Medulla oblongata (tissue), 1 donor: ENCODE data around the gene SMYD1.
"Not testable (repeated sequence)": the region's sequence is repeated elsewhere in the genome, so short reads cannot be mapped to it uniquely, and the experiment has no call there.

ENCODE experiments used
- DNase-seq: peaks from one replicate; pipeline ENCODE4 v3.0.0-alpha.2; 2015; ENCODE audit errors: extremely low spot score

SMYD1 gene

GRCh38 chr2:88067598-88067997, at the start of gene SMYD1:
TSS of gene SMYD1 (plus strand) at chr2:88067825. CDS start at chr2:88067865, 40 bp downstream.
- no peak for DNase-seq

- not testable (repeated sequence) for DNase-seq
Measured at GRCh38 chr2:88018077-88018805, 49.4 kb upstream of the SMYD1 start.

- no peak for DNase-seq
Measured at GRCh38 chr2:88018909-88019308, 48.7 kb upstream of the SMYD1 start.

- DNase-seq: no peak
Measured at GRCh38 chr2:88019985-88020384, 47.6 kb upstream of the SMYD1 start.

GRCh38 chr2:88022669-88022921, 45.0 kb upstream of the SMYD1 start:
- DNase-seq: no peak

- DNase-seq: no peak
Measured at GRCh38 chr2:88024509-88024908, 43.1 kb upstream of the SMYD1 start.

GRCh38 chr2:88027697-88028389, 39.8 kb upstream of the SMYD1 start:
- DNase-seq: peak; percentile 62

GRCh38 chr2:88028931-88029330, 38.7 kb upstream of the SMYD1 start:
- DNase-seq: no peak

GRCh38 chr2:88032070-88032702, 35.4 kb upstream of the SMYD1 start:
- no peak for DNase-seq

GRCh38 chr2:88036182-88036581, 31.4 kb upstream of the SMYD1 start:
- DNase-seq: no peak

- no peak for DNase-seq
Measured at GRCh38 chr2:88036606-88037005, 31.0 kb upstream of the SMYD1 start.

GRCh38 chr2:88038263-88039105, 29.1 kb upstream of the SMYD1 start:
- no peak for DNase-seq

- DNase-seq: no peak
Measured at GRCh38 chr2:88042476-88042875, 25.1 kb upstream of the SMYD1 start.

GRCh38 chr2:88045561-88045960, 22.1 kb upstream of the SMYD1 start:
- not testable (repeated sequence) for DNase-seq

GRCh38 chr2:88048541-88048940, 19.1 kb upstream of the SMYD1 start:
- DNase-seq: peak; percentile 31

GRCh38 chr2:88049622-88050021, 18.0 kb upstream of the SMYD1 start:
- DNase-seq: no peak

GRCh38 chr2:88051792-88052191, 15.8 kb upstream of the SMYD1 start:
- DNase-seq: no peak

GRCh38 chr2:88053296-88053695, 14.3 kb upstream of the SMYD1 start:
- DNase-seq: peak; percentile 50

- no peak for DNase-seq
Measured at GRCh38 chr2:88053934-88054781, 13.5 kb upstream of the SMYD1 start.

- peak; percentile 41 for DNase-seq
Measured at GRCh38 chr2:88054782-88055370, 12.7 kb upstream of the SMYD1 start.
